NCI-H510A treated with DMSO at 0.1 percent for 48 hours (cell line): ENCODE measurements around the gene CAVIN1.
"Not testable (repeated sequence)": the region's sequence is repeated elsewhere in the genome, so short reads cannot be mapped to it uniquely, and the experiment has no call there.

Source experiments
- DNase-seq: peaks from one replicate; lab custom pipeline; 2025; lab: John Stamatoyannopoulos, UW

The CAVIN1 gene

GRCh38 chr17:42378359-42378958 lies 44.6 kb downstream of the CAVIN1 start:
- no peak for DNase-seq

- DNase-seq, result no peak
These were observed 49.2 kb downstream of the CAVIN1 start for GRCh38 chr17:42373896-42374295.

DNA sequence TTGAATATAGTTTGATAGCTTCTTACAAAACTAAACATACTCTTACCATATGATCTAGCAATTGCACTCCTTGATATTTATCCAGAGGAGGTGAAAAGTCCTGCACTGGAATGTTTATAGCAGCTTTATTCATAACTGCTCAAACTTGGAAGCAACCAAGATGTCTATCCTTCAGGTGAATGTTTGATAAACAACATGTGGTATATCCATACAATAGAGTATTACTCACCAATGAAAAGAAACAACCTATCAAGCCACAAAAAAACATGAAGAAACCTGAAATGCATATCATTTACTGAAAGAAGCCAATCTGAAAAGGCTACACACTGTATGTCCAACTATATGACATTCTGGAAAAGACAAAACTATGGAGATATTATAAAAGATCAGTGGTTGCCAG lies 50.9 kb downstream of the CAVIN1 start:
- DNase-seq, result no peak

DNA sequence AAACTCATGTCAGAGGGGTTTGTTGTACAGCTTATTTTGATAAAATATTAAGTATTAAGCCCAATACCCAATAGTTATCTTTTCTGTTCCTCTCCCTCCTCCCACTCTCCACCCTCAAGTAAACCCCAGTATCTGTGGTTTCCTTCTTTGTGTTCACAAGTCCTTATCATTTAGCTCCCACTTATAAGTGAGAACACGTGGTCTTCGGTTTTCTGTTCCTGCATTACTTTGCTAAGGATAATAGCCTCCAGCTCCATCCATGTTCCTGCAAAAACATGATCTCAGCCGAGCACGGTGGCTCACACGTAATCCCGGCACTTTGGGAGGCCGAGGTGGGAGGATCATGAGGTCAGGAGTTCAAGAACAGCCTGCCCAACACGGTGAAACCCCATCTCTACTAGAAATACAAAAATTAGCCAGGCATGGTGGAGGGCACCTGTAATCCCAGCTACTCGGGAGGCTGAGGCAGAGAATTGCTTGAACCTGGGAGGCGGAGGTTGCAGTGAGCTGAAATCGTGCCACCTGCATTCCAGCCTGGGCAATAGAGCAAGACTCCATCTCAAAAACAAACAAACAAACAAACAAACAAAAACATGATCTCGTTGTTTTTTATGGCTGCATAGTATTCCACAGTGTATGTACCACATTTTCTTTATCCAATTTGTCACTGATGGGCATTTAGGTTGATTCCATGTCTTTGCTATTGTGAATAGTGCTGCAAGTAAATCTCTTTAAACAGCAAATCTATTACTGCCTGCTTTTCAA lies 54.1 kb downstream of the CAVIN1 start:
- not testable (repeated sequence) for DNase-seq

DNA sequence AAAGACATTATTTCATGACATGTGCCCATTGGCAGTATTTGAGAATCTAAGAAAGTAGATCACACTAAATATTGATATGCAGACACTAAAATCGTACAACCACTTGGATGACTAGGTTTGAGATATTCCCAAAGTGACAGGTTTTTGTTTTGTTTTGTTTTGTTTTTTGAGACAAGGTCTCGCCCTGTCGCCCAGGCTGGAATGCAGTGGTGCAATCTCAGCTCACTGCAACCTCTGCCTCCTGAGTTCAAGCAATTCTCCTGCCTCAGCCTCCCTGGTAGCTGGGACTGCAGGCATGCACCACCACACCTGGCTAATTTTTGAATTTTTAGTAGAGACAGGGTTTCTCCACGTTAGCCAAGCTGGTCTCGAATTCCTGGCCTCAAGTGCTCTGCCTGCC lies 54.7 kb downstream of the CAVIN1 start:
- not testable (repeated sequence) for DNase-seq

- DNase-seq, result not testable (repeated sequence)
These were observed 56.7 kb downstream of the CAVIN1 start for GRCh38 chr17:42366176-42367023.

- DNase-seq, result no peak
These were observed 57.9 kb downstream of the CAVIN1 start for GRCh38 chr17:42365136-42365535.

DNA sequence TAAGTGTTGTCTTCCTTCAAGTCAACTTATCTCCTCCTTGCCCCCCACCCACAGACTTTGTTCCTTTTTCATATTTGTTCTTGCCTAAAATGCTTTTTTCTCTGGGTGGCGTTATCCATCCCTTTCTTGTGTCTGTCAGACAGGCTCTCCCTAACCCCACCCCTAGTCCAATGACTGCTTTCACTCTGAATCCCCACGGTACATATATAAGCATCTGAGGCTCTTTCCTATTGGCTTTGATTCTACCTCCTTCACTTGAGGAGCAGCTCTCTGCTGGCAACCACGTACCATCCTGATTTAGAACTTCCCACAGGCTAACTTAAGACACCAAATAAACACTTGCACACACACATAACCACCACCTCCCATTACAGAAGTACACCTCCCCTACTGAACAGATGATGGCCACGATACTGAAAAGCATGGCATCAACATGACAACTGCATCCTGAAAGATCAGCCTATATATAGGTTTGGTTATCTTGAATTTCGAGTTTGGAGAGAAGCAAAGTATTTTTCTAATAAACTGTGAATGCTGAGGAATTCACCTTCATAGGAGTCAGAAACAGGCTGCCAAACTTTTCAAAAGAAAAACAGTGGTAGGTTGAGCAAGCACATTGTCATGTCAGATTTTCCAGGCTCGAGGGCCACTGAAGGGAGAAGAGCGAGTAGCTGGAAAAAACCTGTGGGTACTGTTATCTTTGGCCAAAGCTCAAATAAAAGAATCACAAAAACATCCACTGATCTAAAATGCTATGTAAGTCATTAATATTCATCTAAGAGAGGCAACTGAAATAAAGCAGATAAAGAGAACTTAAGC lies 59.1 kb downstream of the CAVIN1 start:
- no peak for DNase-seq

GRCh38 chr17:42363231-42363630 lies 59.8 kb downstream of the CAVIN1 start:
- DNase-seq, result no peak

DNA sequence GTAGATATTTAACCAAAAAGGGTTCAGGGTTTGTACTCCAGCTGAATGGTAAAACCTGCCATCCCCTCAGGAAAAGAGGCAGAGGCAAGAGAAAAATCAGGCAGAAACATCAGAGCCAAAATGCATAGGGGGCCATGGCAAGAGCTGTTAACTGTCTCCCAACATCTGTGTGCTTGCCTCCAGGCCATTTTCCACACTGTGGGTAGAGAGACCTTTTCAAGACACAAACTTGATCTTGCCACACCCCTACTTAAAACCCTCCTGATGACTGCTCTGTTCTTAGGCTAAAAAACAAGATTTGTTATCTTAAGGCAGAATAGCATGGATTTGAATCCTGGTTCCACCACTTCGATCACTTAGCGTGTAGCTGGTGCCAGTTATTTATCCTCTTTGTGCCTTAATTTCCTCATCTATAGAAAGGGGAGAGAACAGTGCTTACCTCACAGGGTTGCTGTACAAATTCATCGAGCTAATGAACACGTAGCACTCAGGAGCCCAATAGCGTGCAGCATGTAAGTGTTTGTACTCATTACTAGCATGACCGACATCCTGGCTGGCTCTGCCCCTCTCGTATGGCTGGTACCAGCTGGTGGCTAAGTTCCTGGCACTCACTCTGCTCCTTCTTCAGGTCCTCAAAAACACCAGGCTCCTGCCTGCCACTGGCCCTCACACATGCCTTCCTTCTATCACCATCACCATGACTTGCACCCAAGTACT lies 60.7 kb downstream of the CAVIN1 start:
- peak; percentile 92 for DNase-seq

GRCh38 chr17:42361781-42362186 lies 61.3 kb downstream of the CAVIN1 start:
- DNase-seq, result no peak

DNA sequence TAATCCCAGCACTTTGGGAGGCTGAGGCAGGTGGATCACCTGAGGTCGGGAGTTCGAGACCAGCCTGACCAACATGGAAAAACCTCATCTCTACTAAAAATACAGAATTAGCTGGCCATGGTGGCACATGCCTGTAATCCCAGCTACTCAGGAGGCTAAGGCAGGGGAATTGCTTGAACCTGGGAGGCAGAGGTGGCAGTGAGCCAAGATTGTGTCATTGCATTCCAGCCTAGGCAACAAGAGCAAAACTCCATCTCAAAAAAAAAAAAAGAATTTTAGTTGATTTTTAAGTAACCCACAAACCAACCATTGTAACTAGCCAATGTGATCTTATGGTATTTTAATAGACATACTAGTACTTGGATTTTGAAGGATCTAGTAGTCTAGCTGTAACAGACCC lies 62.7 kb downstream of the CAVIN1 start:
- DNase-seq, result not testable (repeated sequence)

DNA sequence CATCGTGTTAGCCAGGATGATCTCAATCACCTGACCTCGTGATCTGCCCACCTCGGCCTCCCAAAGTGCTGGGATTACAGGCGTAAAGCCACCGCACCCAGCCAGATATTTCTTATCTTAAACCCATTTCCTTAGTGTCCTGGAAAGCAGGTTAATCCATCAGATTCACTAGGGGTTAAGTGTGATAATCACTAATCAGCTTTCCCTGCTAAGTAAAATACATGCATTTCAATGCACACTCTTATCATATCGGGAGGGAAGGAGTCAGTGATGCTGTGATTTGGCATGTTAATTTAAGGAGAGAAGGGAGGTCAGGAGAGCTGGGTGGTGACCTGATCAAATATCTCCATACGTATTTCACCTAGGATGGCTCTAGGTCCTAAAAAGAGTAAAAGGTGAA lies 63.9 kb downstream of the CAVIN1 start:
- DNase-seq, result no peak

GRCh38 chr17:42358434-42358833 lies 64.6 kb downstream of the CAVIN1 start:
- no peak for DNase-seq

GRCh38 chr17:42354956-42355843 lies 67.9 kb downstream of the CAVIN1 start:
- DNase-seq, result no peak
